ENCODE results near the gene LRP2.
A peak's percentile ranks its signal among the peaks of the same experiment; 100 is the strongest.
"Not testable (repeated sequence)": the region's sequence is repeated elsewhere in the genome, so short reads cannot be mapped to it uniquely, and the experiment has no call there.

The LRP2 gene

GRCh38 chr2:169345486-169346437, 16.6 kb downstream of the LRP2 start:
- DNase-seq: no peak

GRCh38 chr2:169344736-169345485, 17.4 kb downstream of the LRP2 start:
- DNase-seq: no peak

- no peak for DNase-seq
Observed at GRCh38 chr2:169343202-169343601, 19.1 kb downstream of the LRP2 start.

- DNase-seq: no peak
Observed at GRCh38 chr2:169339657-169340056, 22.7 kb downstream of the LRP2 start.

GRCh38 chr2:169336695-169337094, 25.6 kb downstream of the LRP2 start:
- no peak for DNase-seq

- no peak for DNase-seq
Observed at GRCh38 chr2:169330555-169331198, 31.7 kb downstream of the LRP2 start.

- DNase-seq: peak; percentile 95
Observed at GRCh38 chr2:169329688-169330554, 32.4 kb downstream of the LRP2 start.

GRCh38 chr2:169328785-169329184, 33.5 kb downstream of the LRP2 start:
- DNase-seq: no peak

- DNase-seq: not testable (repeated sequence)
Observed at GRCh38 chr2:169327837-169328236, 34.5 kb downstream of the LRP2 start.

GRCh38 chr2:169325886-169326285, 36.4 kb downstream of the LRP2 start:
- not testable (repeated sequence) for DNase-seq

- no peak for DNase-seq
Observed at GRCh38 chr2:169324581-169325260, 37.6 kb downstream of the LRP2 start.

- peak; percentile 4 for DNase-seq
Observed at GRCh38 chr2:169323841-169324240, 38.5 kb downstream of the LRP2 start.

- DNase-seq: peak; percentile 39
Observed at GRCh38 chr2:169320561-169320960, 41.8 kb downstream of the LRP2 start.

- peak; percentile 53 for DNase-seq
Observed at GRCh38 chr2:169315357-169315756, 47.0 kb downstream of the LRP2 start.

GRCh38 chr2:169308349-169308748, 54.0 kb downstream of the LRP2 start:
- not testable (repeated sequence) for DNase-seq

GRCh38 chr2:169304689-169305088, 57.6 kb downstream of the LRP2 start:
- not testable (repeated sequence) for DNase-seq

- DNase-seq: no peak
Observed at GRCh38 chr2:169303579-169304305, 58.6 kb downstream of the LRP2 start.

GRCh38 chr2:169302364-169302763, 60.0 kb downstream of the LRP2 start:
- DNase-seq: no peak

GRCh38 chr2:169301596-169302335, 60.6 kb downstream of the LRP2 start:
- no peak for DNase-seq

Measured in NCI-H187 treated with DMSO at 0.1 percent for 48 hours (cell line).